ENCODE results near the gene ARHGEF1. TPM values are rescaled to one million over a fixed set of nuclear protein-coding genes. Genes with fewer than 3 reads are reported as not detected.

ARHGEF1 gene
- total RNA-seq, 8 experiments from 2014 or later: 10.4 to 64.9 (median 24.2) TPM

DNA sequence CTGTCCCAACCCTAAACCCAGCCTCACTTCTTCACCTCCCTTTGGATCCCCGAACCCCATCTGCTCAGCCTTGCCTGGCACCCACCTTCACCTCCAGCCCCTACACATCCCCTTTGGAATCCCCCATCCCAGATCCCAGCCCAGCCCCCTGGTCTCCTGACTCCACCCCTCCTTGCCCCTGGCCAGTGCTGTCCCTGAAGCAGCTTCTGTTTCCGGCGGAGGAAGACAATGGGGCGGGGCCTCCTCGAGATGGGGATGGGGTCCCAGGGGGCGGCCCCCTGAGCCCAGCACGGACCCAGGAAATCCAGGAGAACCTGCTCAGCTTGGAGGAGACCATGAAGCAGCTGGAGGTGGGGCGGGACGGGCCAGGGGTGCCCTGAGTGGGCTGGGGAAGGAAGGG is 23.3 kb downstream of the ARHGEF1 start:
- no peak overlapping the region for H3K27ac ChIP-seq
- in situ Hi-C loops (cut with MboI; ENCODE audit: low pct_unique_long_range_greater_than_20kb in 2 of 9, low sequenced_read_pairs in 9 of 9, unreplicated experiment in 9 of 9): no loop called here
- no CpG with 5 or more reads among the region's 9 CpGs for WGBS, 10 experiments
- ATAC-seq (replicated peaks in 6 of 8): peak in 1 of 8 experiments; percentile 7
- no peaks in the 10 kb centered on the region for H3K4me1 ChIP-seq (replicated peaks in 1 of 2)
- H3K4me3 ChIP-seq: no peak overlapping the region

DNA sequence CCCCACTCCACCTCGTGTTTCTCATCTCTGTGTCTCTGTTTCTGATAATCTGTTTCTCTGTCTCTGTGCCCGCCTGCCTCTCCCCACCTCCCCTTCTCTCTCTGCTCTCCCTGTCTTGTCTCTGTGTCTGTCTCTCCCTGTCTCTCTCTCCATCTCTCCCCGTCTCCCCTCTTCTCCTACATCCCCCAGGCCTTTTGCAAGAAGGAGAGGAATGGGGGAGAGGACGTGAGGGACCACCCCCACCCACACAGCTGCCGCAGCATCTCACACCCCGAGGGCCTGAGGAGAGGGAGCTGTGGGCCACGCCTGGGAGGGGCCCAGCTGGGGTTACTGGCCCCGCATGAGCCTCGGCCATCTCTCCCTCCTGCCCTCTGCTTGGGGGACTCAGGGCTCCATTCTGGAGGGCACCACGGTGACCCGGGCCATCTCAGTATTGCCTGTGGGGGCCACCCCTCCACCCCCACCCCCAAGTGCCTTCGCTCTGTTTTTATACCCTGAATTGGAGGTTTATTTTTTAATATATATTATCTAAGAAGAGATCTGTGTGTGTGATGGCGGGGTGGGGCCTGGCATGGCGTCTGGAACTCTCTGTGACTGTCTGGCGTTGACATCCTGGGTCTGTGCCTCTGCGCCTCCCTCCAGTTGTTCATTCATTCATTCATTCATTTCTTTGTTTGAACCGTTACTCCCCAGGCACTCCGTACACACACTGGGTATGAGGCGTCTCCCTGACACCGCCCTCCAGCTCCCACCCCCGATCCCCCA is 24.1 kb downstream of the ARHGEF1 start:
- Histone ChIP-seq H3K4me1 (replicated peaks in 1 of 2) (no peaks in the 10 kb centered on the region), H3K27ac (no peak overlapping the region), H3K4me3 (no peak overlapping the region)
- in situ Hi-C loops (cut with MboI; ENCODE audit: low pct_unique_long_range_greater_than_20kb in 2 of 9, low sequenced_read_pairs in 9 of 9, unreplicated experiment in 9 of 9): no loop called here
- ATAC-seq (replicated peaks in 6 of 8): peak in 2 of 8 experiments; percentile 6 to 32
- WGBS, 10 experiments: 0 to 69% (median 56%) methylated on average over 1 to 4 of the region's 21 CpGs; no CpG with 5 or more reads in 4 of the 10 experiments

DNA sequence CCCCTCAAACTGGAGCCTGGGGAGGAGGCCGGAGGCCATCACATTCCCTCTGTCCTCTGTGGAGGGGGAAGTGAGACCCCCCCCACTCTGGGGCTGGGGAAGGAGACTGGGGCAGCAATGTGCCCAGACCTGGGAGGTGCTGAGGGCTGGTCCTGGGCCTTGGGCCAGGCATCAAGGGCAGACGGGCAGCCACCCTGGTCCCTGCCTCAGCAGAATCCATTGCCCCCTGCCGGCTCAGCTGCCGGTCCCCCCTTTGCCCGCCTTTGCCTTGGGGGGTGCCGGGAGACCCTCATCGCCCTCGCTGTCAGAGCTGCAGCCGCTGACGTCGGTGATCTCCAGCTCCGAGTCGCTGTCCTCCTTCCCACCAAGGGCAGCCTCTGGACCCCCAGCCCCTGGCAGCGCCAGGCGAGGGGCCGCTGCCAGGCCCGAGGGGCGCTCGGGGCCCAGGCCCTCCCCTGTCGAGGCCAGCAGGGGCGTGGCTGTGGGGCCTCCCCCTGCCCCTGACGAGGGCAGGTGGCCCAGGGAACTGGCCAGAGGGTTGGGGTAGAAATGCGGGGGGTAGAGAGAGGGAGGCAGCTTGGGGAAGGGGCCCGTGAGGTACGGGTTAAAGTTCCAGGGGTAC is 25.1 kb downstream of the ARHGEF1 start:
- Histone ChIP-seq H3K27ac (no peak overlapping the region), H3K4me1 (replicated peaks in 1 of 2) (peaks cover 0 to 8% of the 10 kb centered on the region in 2 donors), H3K4me3 (no peak overlapping the region)
- WGBS, 10 experiments: no CpG with 5 or more reads among the region's 25 CpGs
- in situ Hi-C loops (cut with MboI; ENCODE audit: low pct_unique_long_range_greater_than_20kb in 2 of 9, low sequenced_read_pairs in 9 of 9, unreplicated experiment in 9 of 9): no loop called here
- no peak for ATAC-seq (replicated peaks in 6 of 8)

DNA sequence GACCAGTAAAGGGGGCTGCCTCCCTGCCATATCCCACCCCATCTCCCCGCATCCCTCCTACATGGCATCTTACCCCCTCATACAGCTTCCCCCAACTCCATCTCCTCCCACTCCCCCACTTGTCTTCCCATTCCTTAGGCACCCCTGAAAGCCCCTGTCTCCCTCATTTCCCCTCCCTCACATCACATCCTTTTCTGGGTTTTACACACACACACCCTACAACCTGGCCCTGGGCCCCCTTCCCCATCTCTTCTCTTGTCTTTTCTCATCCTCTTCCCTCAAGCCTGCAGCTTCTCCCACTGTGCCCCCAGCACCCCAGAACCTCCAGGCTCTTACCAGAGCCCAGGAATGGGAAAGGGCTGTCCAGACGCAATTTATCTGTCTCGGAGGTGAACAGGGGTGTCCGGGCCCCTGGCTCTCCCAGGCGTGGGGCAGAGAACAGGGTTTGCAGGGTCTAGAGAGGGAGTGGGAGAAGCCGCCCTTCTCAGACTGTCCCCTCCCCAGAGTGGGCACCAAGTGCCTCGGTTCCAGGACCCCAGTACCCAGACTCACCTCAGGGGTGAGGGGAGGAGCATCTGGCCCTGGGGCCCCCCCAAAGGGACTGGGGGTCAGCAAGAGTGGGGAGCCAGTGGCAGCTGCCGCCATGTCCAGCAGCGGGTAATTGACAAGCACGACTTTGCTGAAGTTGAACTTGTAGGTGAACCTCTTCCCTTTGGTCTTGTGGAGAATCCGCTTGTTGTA is 25.9 kb downstream of the ARHGEF1 start:
- in situ Hi-C loops (cut with MboI; ENCODE audit: low pct_unique_long_range_greater_than_20kb in 2 of 9, low sequenced_read_pairs in 9 of 9, unreplicated experiment in 9 of 9): no loop called here
- WGBS, 10 experiments: 50 to 100% methylated on average over 1 to 2 of the region's 11 CpGs; no CpG with 5 or more reads in 8 of the 10 experiments
- peaks cover 0 to 16% of the 10 kb centered on the region in 2 donors for H3K4me1 ChIP-seq (replicated peaks in 1 of 2)
- H3K4me3 ChIP-seq: no peak overlapping the region
- no peak for ATAC-seq (replicated peaks in 6 of 8)
- H3K27ac ChIP-seq: no peak overlapping the region

DNA sequence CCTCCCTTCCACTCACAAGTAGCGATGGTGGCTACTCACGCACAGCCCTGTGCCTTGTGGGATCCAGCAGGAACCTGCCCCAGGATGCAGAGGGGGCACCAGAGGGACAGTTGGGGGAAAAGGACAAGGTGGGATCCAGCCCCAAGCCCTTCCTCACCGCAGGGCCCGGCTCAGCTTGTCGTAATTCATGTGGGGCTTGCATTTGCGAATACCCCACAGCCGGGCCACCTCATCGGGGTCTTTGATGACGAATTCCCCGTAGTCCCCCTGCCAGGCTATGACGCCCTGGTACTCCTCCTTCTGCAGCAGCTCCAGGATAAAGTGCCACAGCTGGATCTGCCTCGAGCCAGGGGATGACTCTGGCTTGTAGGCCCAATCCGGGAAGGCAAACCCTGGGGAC is 26.7 kb downstream of the ARHGEF1 start:
- peaks cover 0 to 16% of the 10 kb centered on the region in 2 donors for H3K4me1 ChIP-seq (replicated peaks in 1 of 2)
- in situ Hi-C loops (cut with MboI; ENCODE audit: low pct_unique_long_range_greater_than_20kb in 2 of 9, low sequenced_read_pairs in 9 of 9, unreplicated experiment in 9 of 9): no loop called here
- 0 to 85% (median 22%) methylated on average over 1 to 8 of the region's 13 CpGs; no CpG with 5 or more reads in 6 of the 10 experiments for WGBS, 10 experiments
- H3K27ac ChIP-seq: no peak overlapping the region
- ATAC-seq (replicated peaks in 6 of 8): no peak
- no peak overlapping the region for H3K4me3 ChIP-seq

- 0 to 69% (median 40%) methylated on average over 1 to 4 of the region's 12 CpGs; no CpG with 5 or more reads in 3 of the 10 experiments for WGBS, 10 experiments
- H3K27ac ChIP-seq: no peak overlapping the region
- H3K4me1 ChIP-seq (replicated peaks in 1 of 2): peaks cover 0 to 20% of the 10 kb centered on the region in 2 donors
- in situ Hi-C loops (cut with MboI; ENCODE audit: low pct_unique_long_range_greater_than_20kb in 2 of 9, low sequenced_read_pairs in 9 of 9, unreplicated experiment in 9 of 9): no loop called here
- no peak overlapping the region for H3K4me3 ChIP-seq
- peak in 1 of 8 experiments; percentile 2 for ATAC-seq (replicated peaks in 6 of 8)
These were observed 27.4 kb downstream of the ARHGEF1 start for GRCh38 chr19:41910240-41910991.

DNA sequence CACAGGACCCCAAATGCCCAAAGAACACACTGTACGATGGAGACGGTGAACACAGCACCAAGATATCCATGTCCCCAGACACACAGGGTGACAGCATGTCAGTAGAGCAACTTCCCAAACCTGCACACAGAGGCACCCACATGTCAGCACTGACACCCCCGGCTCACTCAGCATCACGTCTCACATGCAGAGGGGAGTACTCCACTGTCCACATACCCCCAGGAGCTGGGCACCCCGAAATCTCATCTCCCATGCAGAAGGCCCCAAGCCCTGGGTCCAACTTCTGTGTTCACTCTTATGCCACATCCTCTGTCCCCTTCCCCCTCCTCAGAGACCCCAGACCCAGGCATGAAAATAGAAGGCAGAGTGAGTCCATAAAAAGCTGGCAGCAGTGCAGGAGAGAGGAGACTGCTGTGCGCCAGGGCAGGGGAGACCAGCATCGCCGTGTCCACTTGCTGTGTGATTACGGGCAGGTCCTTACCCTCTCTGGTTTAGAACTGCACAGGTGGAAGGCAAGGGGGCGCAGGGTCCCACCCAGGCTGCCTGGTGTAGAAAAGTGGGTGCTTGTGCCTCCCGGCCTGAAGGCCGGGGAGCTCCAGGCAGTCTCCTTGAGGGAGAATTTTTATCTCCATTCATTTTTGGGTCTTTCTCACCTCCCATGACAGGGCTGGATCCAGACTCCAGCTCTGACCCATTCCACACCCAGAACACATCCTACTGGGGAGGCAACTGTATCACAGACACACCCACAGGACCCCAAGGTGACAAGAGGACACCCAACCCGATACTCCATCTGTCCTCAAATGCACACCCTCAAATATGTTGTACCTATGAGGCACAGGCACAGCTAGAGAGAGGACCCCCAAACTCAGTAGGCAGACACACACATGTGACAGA is 28.3 kb downstream of the ARHGEF1 start:
- Histone ChIP-seq H3K4me3 (no peak overlapping the region), H3K4me1 (replicated peaks in 1 of 2) (peaks cover 0 to 21% of the 10 kb centered on the region in 2 donors), H3K27ac (no peak overlapping the region)
- peak in 1 of 8 experiments; percentile 3 for ATAC-seq (replicated peaks in 6 of 8)
- 0 to 100% (median 63%) methylated on average over 1 to 6 of the region's 13 CpGs; no CpG with 5 or more reads in 4 of the 10 experiments for WGBS, 10 experiments
- in situ Hi-C loops (cut with MboI; ENCODE audit: low pct_unique_long_range_greater_than_20kb in 2 of 9, low sequenced_read_pairs in 9 of 9, unreplicated experiment in 9 of 9): no loop called here

- H3K4me3 ChIP-seq: no peak overlapping the region
- in situ Hi-C loops (cut with MboI; ENCODE audit: low pct_unique_long_range_greater_than_20kb in 2 of 9, low sequenced_read_pairs in 9 of 9, unreplicated experiment in 9 of 9): no loop called here
- H3K27ac ChIP-seq: no peak overlapping the region
- H3K4me1 ChIP-seq (replicated peaks in 1 of 2): peaks cover 0 to 21% of the 10 kb centered on the region in 2 donors
- ATAC-seq (replicated peaks in 6 of 8): peak in 2 of 8 experiments; percentile 3 to 9
- 13 to 40% methylated on average over 1 to 9 of the region's 29 CpGs; no CpG with 5 or more reads in 8 of the 10 experiments for WGBS, 10 experiments
These were observed 29.1 kb downstream of the ARHGEF1 start for GRCh38 chr19:41911889-41912731.

- no peak overlapping the region for H3K4me3 ChIP-seq
- in situ Hi-C loops (cut with MboI; ENCODE audit: low pct_unique_long_range_greater_than_20kb in 2 of 9, low sequenced_read_pairs in 9 of 9, unreplicated experiment in 9 of 9): no loop called here
- no peak overlapping the region for H3K27ac ChIP-seq
- no CpG with 5 or more reads among the region's 51 CpGs for WGBS, 10 experiments
- ATAC-seq (replicated peaks in 6 of 8): peak; percentile 6 to 63 (median 50)
- peaks cover 0 to 21% of the 10 kb centered on the region in 2 donors for H3K4me1 ChIP-seq (replicated peaks in 1 of 2)
These were observed 30.0 kb downstream of the ARHGEF1 start for GRCh38 chr19:41912899-41913537.

DNA sequence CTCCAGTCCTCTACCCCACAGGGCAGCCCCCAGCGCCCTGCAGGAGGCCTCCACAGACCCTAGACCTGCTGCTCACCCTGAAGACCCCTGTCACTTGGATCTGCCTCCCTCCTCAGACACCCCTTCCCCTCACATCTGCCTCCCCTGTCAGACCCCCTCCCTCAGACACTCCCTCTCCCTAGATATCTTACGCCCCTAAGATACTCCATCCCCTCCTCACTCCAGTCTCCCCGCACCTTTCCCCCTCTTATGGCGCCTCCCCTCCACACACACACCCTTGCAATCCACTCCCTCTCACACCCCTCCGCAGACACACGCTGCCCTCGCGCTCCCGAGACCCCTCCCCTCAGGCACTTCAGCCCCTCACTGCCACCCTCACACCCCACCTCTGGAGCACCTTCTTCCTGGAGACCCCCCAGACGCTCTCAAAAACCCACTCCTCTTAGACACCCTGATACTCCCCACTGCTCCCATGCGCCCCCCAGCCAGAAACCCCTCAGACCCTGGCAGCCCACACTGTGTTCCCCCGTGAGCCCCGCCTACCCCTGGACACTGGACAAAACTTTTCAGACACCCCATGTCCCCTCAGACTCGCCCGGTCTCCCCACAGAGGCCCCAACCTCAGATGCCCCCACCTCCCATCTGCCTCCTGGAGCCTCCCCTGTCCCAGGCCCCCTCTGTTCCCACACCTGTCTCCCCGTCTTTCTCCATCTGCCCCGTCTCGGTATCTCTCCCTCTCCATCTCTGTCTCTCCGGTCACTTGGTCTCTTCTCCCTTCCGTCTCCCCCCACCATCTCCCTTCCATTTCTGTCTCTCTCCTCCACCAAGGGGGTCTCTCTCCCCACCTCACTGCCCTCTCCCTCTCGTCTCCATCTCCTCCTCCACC is 30.8 kb downstream of the ARHGEF1 start:
- peak in 6 of 8 experiments; percentile 3 to 37 (median 31) for ATAC-seq (replicated peaks in 6 of 8)
- H3K4me3 ChIP-seq: no peak overlapping the region

More for the DNA sequence above, 30.8 kb downstream of the ARHGEF1 start:
- in situ Hi-C loops (cut with MboI; ENCODE audit: low pct_unique_long_range_greater_than_20kb in 2 of 9, low sequenced_read_pairs in 9 of 9, unreplicated experiment in 9 of 9): no loop called here
- WGBS, 10 experiments: 0 to 32% (median 5%) methylated on average over 1 to 6 of the region's 21 CpGs; no CpG with 5 or more reads in 6 of the 10 experiments
- Histone ChIP-seq H3K4me1 (replicated peaks in 1 of 2) (peaks cover 0 to 21% of the 10 kb centered on the region in 2 donors), H3K27ac (no peak overlapping the region)
